ENCODE data around the gene ALOX5AP.

ALOX5AP gene

GRCh38 chr13:30810801-30811200, 75.5 kb downstream of the ALOX5AP start:
- Histone ChIP-seq H3K27me3 (no peaks in the 10 kb centered on the region), H3K9me3 (no peaks in the 10 kb centered on the region), H3K9ac (no peak overlapping the region), H3K4me3 (no peak overlapping the region), H3K36me3 (no peaks in the 10 kb centered on the region), H4K20me1 (no peaks in the 10 kb centered on the region), H3K4me1 (peaks cover 13% of the 10 kb centered on the region), H3K4me2 (no peak overlapping the region), H3K27ac (no peak overlapping the region)
- no peak for TF ChIP-seq Cebpa-rat (IDR thresholded peaks at IDR 0.05)

Measured in BLaER1 (cell line).